Motor neuron (in vitro differentiated cells): Measurements from ENCODE around the gene DDX1. TPM values are rescaled to one million over a fixed set of nuclear protein-coding genes. Genes with fewer than 3 reads are reported as not detected.
A peak's percentile ranks its signal among the peaks of the same experiment; 100 is the strongest.

ENCODE experiments used
- ATAC-seq, 8 experiments: fragments of 200-7000 bp; cut with Tn5 transposase; replicated peaks in 6 of 8; 2 replicates each; pipeline ENCODE4 v1.8.0; 2021; ENCODE audit warnings: mild to moderate bottlenecking in 8 of 8, moderate library complexity in 8 of 8
- H3K27ac ChIP-seq, 2 donors: fragments of 250-450 bp; sonication (Bioruptor Pico); 2 replicates each; pipeline ENCODE4 v1.9.0; 2021; ENCODE audit warnings: antibody characterized with exemption in 2 of 2, mild to moderate bottlenecking in 2 of 2, moderate library complexity in 1 of 2
- H3K4me1 ChIP-seq, 2 donors: fragments of 250-450 bp; sonication (Bioruptor Pico); replicated peaks in 1 of 2; 2 replicates each; pipeline ENCODE4 v1.6.1; 2021; ENCODE audit warnings: antibody characterized with exemption in 2 of 2, mild to moderate bottlenecking in 2 of 2, moderate library complexity in 1 of 2
- H3K4me3 ChIP-seq, 5 donors: fragments of 250-450 bp; sonication (Bioruptor Pico); 2 replicates each; pipeline ENCODE4 v1.9.0; 2021; ENCODE audit warnings: antibody characterized with exemption in 5 of 5, mild to moderate bottlenecking in 5 of 5, moderate library complexity in 4 of 5
- WGBS, 10 experiments: fragments of 450-650 bp; shearing (Covaris generic); methylation state at CpG; one replicate each; pipeline ENCODE4 v1.0.0; 2022; 5-methylcytosine and 5-hydroxymethylcytosine counted together
- in situ Hi-C, 9 experiments: fragments of 400-800 bp; cut with MboI; loops; one replicate each; pipeline ENCODE4 v1.15.0; 2021; ENCODE audit warnings: low sequenced_read_pairs in 9 of 9, low pct_unique_long_range_greater_than_20kb in 2 of 9; ENCODE audit not compliant: unreplicated experiment in 9 of 9
- total RNA-seq, 8 experiments: library from RNA; unstranded; fragments of 300-600 nt; gene quantifications; 2 replicates each; pipeline versions ENCODE4 v1.2.3 to v1.2.4, GENCODE V29; 2022

Gene DDX1
- total RNA-seq, 8 experiments from 2014 or later: 64.3 to 139 (median 88.9) TPM

- 70 to 100% (median 90%) methylated on average over 1 to 3 of the region's 4 CpGs for WGBS, 10 experiments
- H3K4me3 ChIP-seq: no peak overlapping the region
- ATAC-seq: no peak
- no peak overlapping the region for H3K27ac ChIP-seq
- in situ Hi-C loops: loop anchor here in 6 of 9 experiments (10.0 to 25.0 kb wide), 7 partner anchors 301 to 1129 kb away; partner anchors contain the start of gene MYCN (in 2 of the 6)
- H3K4me1 ChIP-seq: peaks cover 4% of the 10 kb centered on the region in 2 donors
These were observed 41.6 kb downstream of the DDX1 start for GRCh38 chr2:15633043-15633970.

GRCh38 chr2:15633971-15634346, 42.3 kb downstream of the DDX1 start:
- no peak for ATAC-seq

GRCh38 chr2:15634846-15635490, 43.3 kb downstream of the DDX1 start:
- 58 to 88% (median 71%) methylated on average over 1 of the region's 1 CpG; no CpG with 5 or more reads in 1 of the 10 experiments for WGBS, 10 experiments
- in situ Hi-C loops: loop anchor here in 6 of 9 experiments (10.0 to 25.0 kb wide), 7 partner anchors 300 to 1127 kb away; partner anchors contain the start of gene MYCN (in 2 of the 6)
- ATAC-seq: peak in 2 of 8 experiments; percentile 9 to 40
- Histone ChIP-seq H3K4me1 (peaks cover 4% of the 10 kb centered on the region in 2 donors), H3K4me3 (no peak overlapping the region), H3K27ac (no peak overlapping the region)

More at GRCh38 chr2:15633971-15634346, 42.3 kb downstream of the DDX1 start:
- H3K27ac ChIP-seq: no peak overlapping the region
- 58 to 100% (median 94%) methylated on average over 1 to 3 of the region's 3 CpGs for WGBS, 10 experiments
- in situ Hi-C loops: loop anchor here in 6 of 9 experiments (10.0 to 25.0 kb wide), 7 partner anchors 301 to 1128 kb away; partner anchors contain the start of gene MYCN (in 2 of the 6)
- H3K4me1 ChIP-seq: peaks cover 4% of the 10 kb centered on the region in 2 donors
- H3K4me3 ChIP-seq: no peak overlapping the region

- Histone ChIP-seq H3K4me3 (no peak overlapping the region), H3K27ac (no peak overlapping the region), H3K4me1 (peaks cover 4% of the 10 kb centered on the region in 2 donors)
- WGBS, 10 experiments: 0 to 25% (median 16%) methylated on average over 3 to 6 of the region's 6 CpGs; no CpG with 5 or more reads in 1 of the 10 experiments
- in situ Hi-C loops: loop anchor here in 6 of 9 experiments (10.0 to 25.0 kb wide), 7 partner anchors 298 to 1125 kb away; partner anchors contain the start of gene MYCN (in 2 of the 6)
- peak; percentile 65 to 98 (median 96) for ATAC-seq
These were observed 45.5 kb downstream of the DDX1 start for GRCh38 chr2:15636972-15637785.

- no peak overlapping the region for H3K4me3 ChIP-seq
- H3K4me1 ChIP-seq: peaks cover 7 to 9% of the 10 kb centered on the region in 2 donors
- in situ Hi-C loops: loop anchor here in 6 of 9 experiments (10.0 to 25.0 kb wide), 7 partner anchors 296 to 1124 kb away; partner anchors contain the start of gene MYCN (in 2 of the 6)
- ATAC-seq: no peak
- H3K27ac ChIP-seq: no peak overlapping the region
These were observed 47.1 kb downstream of the DDX1 start for GRCh38 chr2:15638720-15639119.

- in situ Hi-C loops: loop anchor here in 6 of 9 experiments (10.0 to 25.0 kb wide), 9 partner anchors 295 to 1123 kb away; partner anchors contain the start of gene MYCN (in 2 of the 6)
- H3K4me1 ChIP-seq: peaks cover 7 to 13% of the 10 kb centered on the region in 2 donors
- ATAC-seq: no peak
- no peak overlapping the region for H3K4me3 ChIP-seq
- 70 to 94% (median 86%) methylated on average over 5 to 12 of the region's 12 CpGs; no CpG with 5 or more reads in 1 of the 10 experiments for WGBS, 10 experiments
- no peak overlapping the region for H3K27ac ChIP-seq
These were observed 47.9 kb downstream of the DDX1 start for GRCh38 chr2:15639323-15640251.

- no peak overlapping the region for H3K27ac ChIP-seq
- peak in 5 of 8 experiments; percentile 18 to 53 (median 37) for ATAC-seq
- 24 to 100% (median 79%) methylated on average over 1 to 6 of the region's 6 CpGs for whole genome bisulfite sequencing, 10 experiments
- in situ Hi-C loops: loop anchor here in 5 of 9 experiments (10.0 to 25.0 kb wide), 9 partner anchors 295 to 1122 kb away; partner anchors contain the start of gene MYCN (in 2 of the 5)
- H3K4me3 ChIP-seq: no peak overlapping the region
- H3K4me1 ChIP-seq: peaks cover 10 to 13% of the 10 kb centered on the region in 2 donors
These were observed 48.6 kb downstream of the DDX1 start for GRCh38 chr2:15640261-15640711.

- Histone ChIP-seq H3K27ac (no peak overlapping the region), H3K4me3 (no peak overlapping the region), H3K4me1 (peaks cover 10 to 13% of the 10 kb centered on the region in 2 donors)
- in situ Hi-C loops: loop anchor here in 5 of 9 experiments (10.0 to 25.0 kb wide), 9 partner anchors 294 to 1122 kb away; partner anchors contain the start of gene MYCN (in 2 of the 5)
- ATAC-seq: no peak
- WGBS, 10 experiments: 83 to 100% (median 96%) methylated on average over 1 to 2 of the region's 2 CpGs; no CpG with 5 or more reads in 3 of the 10 experiments
These were observed 49.1 kb downstream of the DDX1 start for GRCh38 chr2:15640784-15641183.

GRCh38 chr2:15641530-15641982, 49.9 kb downstream of the DDX1 start:
- no peak for ATAC-seq
- Histone ChIP-seq H3K4me1 (peaks cover 13 to 14% of the 10 kb centered on the region in 2 donors), H3K4me3 (no peak overlapping the region), H3K27ac (no peak overlapping the region)
- in situ Hi-C loops: loop anchor here in 5 of 9 experiments (10.0 to 25.0 kb wide), 9 partner anchors 293 to 1121 kb away; partner anchors contain the start of gene MYCN (in 2 of the 5)
- WGBS, 10 experiments: 75 to 100% (median 96%) methylated on average over 1 of the region's 1 CpG

- Histone ChIP-seq H3K4me1 (peaks cover 13 to 14% of the 10 kb centered on the region in 2 donors), H3K27ac (no peak overlapping the region), H3K4me3 (no peak overlapping the region)
- 66 to 100% (median 82%) methylated on average over 1 to 6 of the region's 12 CpGs; no CpG with 5 or more reads in 2 of the 10 experiments for WGBS, 10 experiments
- in situ Hi-C loops: loop anchor here in 5 of 9 experiments (10.0 to 25.0 kb wide), 9 partner anchors 293 to 1120 kb away; partner anchors contain the start of gene MYCN (in 2 of the 5)
- no peak for ATAC-seq
These were observed 50.5 kb downstream of the DDX1 start for GRCh38 chr2:15642011-15642814.
